Trophoblast cell (in vitro differentiated cells and primary cell): Measurements from ENCODE around the gene VENTX.

Source experiments
- DNase-seq, 2 donors: peaks; one replicate each; pipeline ENCODE4 v3.0.0-alpha.2; 2016
- H2AFZ ChIP-seq: 2 replicates; pipeline ENCODE4 v1.6.1; 2013; ENCODE audit warnings: low read length, moderate library complexity, mild to moderate bottlenecking; ENCODE audit not compliant: insufficient read depth, poor library complexity
- H2AK5ac ChIP-seq: 2 replicates; pipeline ENCODE4 v1.6.1; 2013; ENCODE audit warnings: mild to moderate bottlenecking, low read length
- H2BK120ac ChIP-seq: 2 replicates; pipeline ENCODE4 v1.6.1; 2013; ENCODE audit warnings: low read length, mild to moderate bottlenecking, moderate library complexity; ENCODE audit not compliant: insufficient read depth, poor library complexity
- H2BK12ac ChIP-seq: 2 replicates; pipeline ENCODE4 v1.6.1; 2013; ENCODE audit warnings: mild to moderate bottlenecking, low read length, moderate library complexity
- H2BK5ac ChIP-seq: 2 replicates; pipeline ENCODE4 v1.6.1; 2013; ENCODE audit warnings: low read length, low read depth, moderate library complexity, mild to moderate bottlenecking; ENCODE audit not compliant: poor library complexity
- H3K14ac ChIP-seq: 2 replicates; pipeline ENCODE4 v1.6.1; 2013; ENCODE audit warnings: mild to moderate bottlenecking, low read length
- H3K18ac ChIP-seq: 2 replicates; pipeline ENCODE4 v1.6.1; 2013; ENCODE audit warnings: mild to moderate bottlenecking, low read length
- H3K23ac ChIP-seq: 2 replicates; pipeline ENCODE4 v1.6.1; 2013; ENCODE audit warnings: low read length
- H3K27ac ChIP-seq: 2 replicates; pipeline ENCODE4 v1.5.1; 2013; ENCODE audit warnings: low read depth, mild to moderate bottlenecking, inconsistent platforms, low read length, moderate library complexity
- H3K27me3 ChIP-seq: 2 replicates; pipeline ENCODE4 v1.6.1; 2013; ENCODE audit warnings: inconsistent platforms, mild to moderate bottlenecking, low read length, moderate library complexity; ENCODE audit not compliant: insufficient read depth
- H3K36me3 ChIP-seq, 2 experiments: 1 replicate in 1 of 2; 2 replicates in 1 of 2; pipeline ENCODE4 v1.6.1; 2013; ENCODE audit warnings: low read length in 2 of 2, mild to moderate bottlenecking in 2 of 2, moderate library complexity in 1 of 2; ENCODE audit not compliant: insufficient read depth in 2 of 2, control insufficient read depth in 1 of 2
- H3K4ac ChIP-seq: 2 replicates; pipeline ENCODE4 v1.6.1; 2013; ENCODE audit warnings: low read depth, mild to moderate bottlenecking, low read length, moderate library complexity
- H3K4me1 ChIP-seq, 2 experiments: 1 replicate in 1 of 2; 2 replicates in 1 of 2; pipeline ENCODE4 v1.6.1; 2013; ENCODE audit warnings: low read length in 2 of 2, mild to moderate bottlenecking in 2 of 2, moderate library complexity in 1 of 2; ENCODE audit not compliant: insufficient read depth in 2 of 2, control insufficient read depth in 1 of 2
- H3K4me2 ChIP-seq: 2 replicates; pipeline ENCODE4 v1.6.1; 2013; ENCODE audit warnings: inconsistent platforms, mild to moderate bottlenecking, low read length, moderate library complexity
- H3K4me3 ChIP-seq: 2 replicates; pipeline ENCODE4 v1.5.1; 2013; ENCODE audit warnings: mild to moderate bottlenecking, low read depth, low read length, inconsistent platforms
- H3K79me1 ChIP-seq: one replicate; pipeline ENCODE4 v1.6.1; 2013; ENCODE audit warnings: low read length
- H3K79me2 ChIP-seq: 2 replicates; pipeline ENCODE4 v1.6.1; 2013; ENCODE audit warnings: low read length, mild to moderate bottlenecking; ENCODE audit not compliant: control insufficient read depth, insufficient read depth, poor library complexity
- H3K9ac ChIP-seq: 2 replicates; pipeline ENCODE4 v1.6.1; 2013; ENCODE audit warnings: mild to moderate bottlenecking, low read length
- H3K9me3 ChIP-seq: 2 replicates; pipeline ENCODE4 v1.6.1; 2013; ENCODE audit warnings: low read depth, mild to moderate bottlenecking, control low read depth, inconsistent platforms, low read length; ENCODE audit not compliant: insufficient read depth
- H4K12ac ChIP-seq: 2 replicates; pipeline ENCODE4 v1.6.1; 2013; ENCODE audit warnings: low read depth, mild to moderate bottlenecking, low read length, moderate library complexity
- H4K8ac ChIP-seq: 2 replicates; pipeline ENCODE4 v1.6.1; 2013; ENCODE audit warnings: low read depth, mild to moderate bottlenecking, low read length, moderate library complexity
- H4K91ac ChIP-seq: one replicate; pipeline ENCODE4 v1.6.1; 2013; ENCODE audit warnings: low read depth, mild to moderate bottlenecking, low read length, moderate library complexity
- WGBS: extraction: QIAGEN DNeasy Blood & Tissue Kit; methylation state at CpG from one replicate; pipeline ENCODE4 v1.1.7; 2013; ENCODE audit warnings: missing lambda C conversion rate; ENCODE audit not compliant: insufficient read length, insufficient coverage; ENCODE audit errors: extremely low coverage; 5-methylcytosine and 5-hydroxymethylcytosine counted together

The VENTX gene

DNA sequence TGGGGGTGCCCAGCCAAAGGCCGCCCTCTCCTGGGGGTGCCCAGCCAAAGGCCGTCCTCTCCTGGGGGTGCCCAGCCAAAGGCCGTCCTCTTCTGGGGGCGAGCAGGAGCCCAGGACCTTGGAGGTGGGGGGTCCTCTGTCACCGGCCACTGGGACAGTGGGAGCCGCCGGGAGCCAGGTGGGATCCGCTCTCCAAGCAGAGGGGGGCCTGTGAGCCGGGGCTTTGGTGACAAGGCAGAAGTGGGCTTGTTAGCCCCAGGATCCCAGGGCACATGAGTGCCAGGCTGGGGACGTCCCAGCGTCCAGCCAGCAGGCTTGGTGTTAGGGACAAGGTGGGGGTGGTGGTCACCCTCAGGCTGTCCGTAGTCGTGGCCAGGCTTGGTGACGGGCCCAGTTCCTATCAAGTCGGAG lies 37.0 kb upstream of the VENTX start:
- Histone ChIP-seq H2BK12ac (no peak overlapping the region), H4K12ac (no peak overlapping the region), H3K4me3 (no peak overlapping the region), H3K23ac (no peak overlapping the region), H2AFZ (no peak overlapping the region), H2AK5ac (no peak overlapping the region), H4K8ac (no peak overlapping the region), H3K4ac (no peak overlapping the region), H3K36me3 (no peaks in the 10 kb centered on the region), H3K79me1 (no peaks in the 10 kb centered on the region), H3K4me2 (no peak overlapping the region), H3K14ac (no peak overlapping the region), H3K27me3 (no peaks in the 10 kb centered on the region), H2BK120ac (no peak overlapping the region), H3K79me2 (no peaks in the 10 kb centered on the region), H3K9me3 (peaks cover 5% of the 10 kb centered on the region), H2BK5ac (no peak overlapping the region), H3K18ac (no peak overlapping the region), H3K27ac (no peak overlapping the region), H3K9ac (no peak overlapping the region), H4K91ac (no peak overlapping the region), H3K4me1 (no peaks in the 10 kb centered on the region)
- DNase-seq: no peak
- no CpG with 5 or more reads among the region's 15 CpGs for WGBS

DNA sequence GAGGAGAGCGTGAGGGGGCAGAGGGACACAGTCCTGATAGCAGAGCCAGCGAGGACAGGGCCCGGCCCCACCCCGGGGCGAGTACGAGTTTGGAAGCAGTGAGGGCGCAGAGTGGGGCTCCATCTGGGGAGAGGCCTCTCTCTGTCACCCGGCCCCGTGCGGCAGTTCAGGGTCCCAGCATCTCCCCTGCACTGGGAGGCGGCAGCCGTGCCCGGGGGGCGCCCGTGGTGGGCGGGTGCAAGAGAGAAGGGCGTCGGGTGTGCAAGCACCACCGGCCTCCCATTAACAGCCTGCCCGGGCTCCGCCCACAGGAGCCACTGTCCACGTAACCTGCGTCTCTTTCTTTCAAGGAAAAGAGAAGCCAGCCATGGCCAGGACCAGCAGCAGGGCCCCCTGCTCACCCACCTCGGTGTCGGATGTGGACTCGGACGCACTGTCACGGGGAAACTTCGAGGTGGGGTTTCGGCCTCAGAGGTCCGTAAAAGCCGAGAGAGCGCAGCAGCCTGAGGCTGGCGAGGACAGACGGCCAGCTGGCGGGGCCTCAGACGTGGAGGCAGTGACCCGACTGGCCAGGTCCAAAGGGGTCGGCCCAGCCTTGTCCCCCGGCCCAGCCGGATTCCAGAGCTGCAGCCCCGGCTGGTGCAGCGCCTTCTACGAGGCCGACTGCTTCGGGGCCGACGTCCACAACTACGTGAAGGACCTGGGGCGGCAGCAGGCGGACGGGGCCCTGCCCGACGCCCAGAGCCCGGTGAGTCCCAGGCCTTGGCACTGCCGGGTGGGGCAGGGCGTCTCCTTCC lies 36.3 kb upstream of the VENTX start:
- Histone ChIP-seq H2BK120ac (no peak overlapping the region), H3K4me2 (no peak overlapping the region)
- no peak for DNase-seq

DNA sequence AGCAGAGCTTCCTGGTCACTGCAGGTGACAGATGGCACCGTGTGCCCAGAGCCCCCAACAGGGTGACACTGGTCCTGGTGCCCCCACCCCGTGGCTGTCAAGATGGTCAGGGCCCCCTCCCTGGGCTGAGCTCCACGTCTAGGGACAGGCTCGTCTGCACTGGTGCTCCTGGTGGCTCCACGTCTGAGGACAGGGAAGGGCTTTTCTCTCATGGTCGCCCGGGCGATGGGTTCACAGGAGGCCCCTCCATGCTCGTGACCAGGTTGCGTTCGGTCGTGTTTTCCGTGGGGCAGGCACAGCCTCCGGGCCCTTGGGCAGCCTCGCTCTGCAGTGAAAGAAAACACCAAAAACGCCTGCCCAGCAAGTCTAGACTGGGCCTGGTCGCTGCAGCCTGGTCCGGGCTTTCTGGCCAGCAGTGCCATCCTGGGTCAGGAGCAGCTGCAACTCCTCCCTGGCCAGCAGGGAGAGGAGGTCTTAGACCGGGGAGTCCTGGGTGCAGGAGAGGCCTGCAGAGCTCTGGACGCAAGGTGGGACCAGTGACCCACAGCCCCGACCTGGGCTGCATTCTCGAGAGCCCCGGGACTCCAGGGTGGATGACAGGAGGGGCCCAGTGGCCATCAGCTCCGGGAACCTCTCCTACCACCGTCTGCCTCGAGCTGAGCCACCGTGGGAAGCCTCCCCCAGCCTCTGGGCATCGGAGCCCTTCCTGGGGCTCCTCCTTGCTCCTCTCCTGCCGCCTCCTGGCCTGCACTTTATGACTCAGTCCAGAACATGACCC lies 35.5 kb upstream of the VENTX start:
- no CpG with 5 or more reads among the region's 29 CpGs for WGBS
- Histone ChIP-seq H3K4me2 (no peak overlapping the region), H3K27ac (no peak overlapping the region), H2BK120ac (no peak overlapping the region), H3K4me1 (no peaks in the 10 kb centered on the region), H2BK5ac (no peak overlapping the region), H4K91ac (no peak overlapping the region), H3K79me1 (no peaks in the 10 kb centered on the region), H3K4ac (no peak overlapping the region), H3K27me3 (no peaks in the 10 kb centered on the region), H2AFZ (no peak overlapping the region), H3K79me2 (no peaks in the 10 kb centered on the region), H3K4me3 (no peak overlapping the region), H3K9ac (no peak overlapping the region), H3K36me3 (no peaks in the 10 kb centered on the region), H4K8ac (no peak overlapping the region), H3K14ac (no peak overlapping the region), H2BK12ac (no peak overlapping the region), H4K12ac (no peak overlapping the region), H3K18ac (no peak overlapping the region), H3K9me3 (peaks cover 1% of the 10 kb centered on the region), H3K23ac (no peak overlapping the region), H2AK5ac (no peak overlapping the region)
- no peak for DNase-seq

More for the DNA sequence above, 36.3 kb upstream of the VENTX start:
- Histone ChIP-seq H3K27me3 (no peaks in the 10 kb centered on the region), H4K12ac (no peak overlapping the region), H2AK5ac (no peak overlapping the region), H3K14ac (no peak overlapping the region), H3K23ac (no peak overlapping the region), H3K79me1 (no peaks in the 10 kb centered on the region), H2BK12ac (no peak overlapping the region), H3K9me3 (peaks cover 1% of the 10 kb centered on the region), H3K27ac (no peak overlapping the region), H4K8ac (no peak overlapping the region), H2AFZ (no peak overlapping the region), H3K4me1 (no peaks in the 10 kb centered on the region), H2BK5ac (no peak overlapping the region), H4K91ac (no peak overlapping the region), H3K18ac (no peak overlapping the region), H3K4me3 (no peak overlapping the region), H3K4ac (no peak overlapping the region), H3K79me2 (no peaks in the 10 kb centered on the region), H3K9ac (no peak overlapping the region), H3K36me3 (no peaks in the 10 kb centered on the region)
- no CpG with 5 or more reads among the region's 57 CpGs for WGBS

DNA sequence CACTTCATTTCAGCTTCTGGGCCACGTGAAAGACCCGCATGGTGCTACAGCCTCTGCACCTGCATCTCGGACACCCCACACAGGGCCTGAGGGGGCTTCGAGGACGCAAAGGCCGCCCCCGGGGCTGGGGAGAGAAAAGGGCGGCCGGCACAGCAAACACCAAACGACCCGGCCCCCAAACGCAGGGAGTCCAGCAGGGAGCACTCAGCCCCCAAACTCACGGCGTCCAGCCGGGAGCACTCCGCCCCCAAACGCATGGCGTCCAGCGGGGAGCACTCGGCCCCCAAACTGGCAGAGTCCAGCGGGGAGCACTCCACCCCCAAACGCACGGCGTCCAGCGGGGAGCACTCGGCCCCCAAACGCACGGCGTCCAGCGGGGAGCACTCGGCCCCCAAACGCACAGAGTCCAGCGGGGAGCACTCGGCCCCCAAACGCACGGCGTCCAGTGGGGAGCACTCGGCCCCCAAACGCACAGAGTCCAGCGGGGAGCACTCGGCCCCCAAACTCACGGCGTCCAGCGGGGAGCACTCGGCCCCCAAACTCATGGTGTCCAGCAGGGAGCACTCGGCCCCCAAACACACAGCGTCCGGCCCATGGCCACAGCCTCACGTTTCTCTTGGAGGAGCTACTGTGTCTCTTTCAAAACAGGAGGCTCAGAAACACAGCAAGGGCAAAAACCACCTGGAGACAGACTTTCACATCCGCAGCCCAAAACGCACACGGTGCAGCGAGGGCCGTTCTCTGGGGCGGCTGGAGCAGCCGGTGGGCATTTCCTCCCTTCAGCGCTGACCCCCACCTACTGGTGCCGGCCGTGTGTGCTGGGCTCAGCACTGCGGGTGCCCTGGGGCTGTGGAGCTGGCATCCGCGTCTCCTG lies 34.6 kb upstream of the VENTX start:
- H3K4me1 ChIP-seq: no peaks in the 10 kb centered on the region
- H3K9ac ChIP-seq: no peak overlapping the region
- H3K79me2 ChIP-seq: no peaks in the 10 kb centered on the region
- no peak overlapping the region for H4K8ac ChIP-seq
- no peak for DNase-seq
- H2AFZ ChIP-seq: no peak overlapping the region
- no CpG with 5 or more reads among the region's 62 CpGs for WGBS
- H3K27me3 ChIP-seq: no peaks in the 10 kb centered on the region
- no peak overlapping the region for H3K27ac ChIP-seq
- H3K4ac ChIP-seq: no peak overlapping the region
- H3K23ac ChIP-seq: no peak overlapping the region
- H2BK12ac ChIP-seq: no peak overlapping the region
- no peaks in the 10 kb centered on the region for H3K79me1 ChIP-seq
- H2AK5ac ChIP-seq: no peak overlapping the region
- no peak overlapping the region for H3K14ac ChIP-seq
- H2BK120ac ChIP-seq: no peak overlapping the region
- no peaks in the 10 kb centered on the region for H3K36me3 ChIP-seq
- H3K18ac ChIP-seq: no peak overlapping the region
- peaks cover 1% of the 10 kb centered on the region for H3K9me3 ChIP-seq
- no peak overlapping the region for H4K12ac ChIP-seq
- no peak overlapping the region for H2BK5ac ChIP-seq
- H4K91ac ChIP-seq: no peak overlapping the region
- no peak overlapping the region for H3K4me2 ChIP-seq
- no peak overlapping the region for H3K4me3 ChIP-seq
